Measurements from ENCODE around the gene PTK6. TPM values are rescaled to one million over a fixed set of nuclear protein-coding genes. Genes with fewer than 3 reads are reported as not detected.

The PTK6 gene
- total RNA-seq, 1 donor from 2014 or later = 0.10 TPM

GRCh38 chr20:63545814-63546213 lies 8.6 kb upstream of the PTK6 start:
- no peak for DNase-seq (ENCODE audit: low spot score)

DNA sequence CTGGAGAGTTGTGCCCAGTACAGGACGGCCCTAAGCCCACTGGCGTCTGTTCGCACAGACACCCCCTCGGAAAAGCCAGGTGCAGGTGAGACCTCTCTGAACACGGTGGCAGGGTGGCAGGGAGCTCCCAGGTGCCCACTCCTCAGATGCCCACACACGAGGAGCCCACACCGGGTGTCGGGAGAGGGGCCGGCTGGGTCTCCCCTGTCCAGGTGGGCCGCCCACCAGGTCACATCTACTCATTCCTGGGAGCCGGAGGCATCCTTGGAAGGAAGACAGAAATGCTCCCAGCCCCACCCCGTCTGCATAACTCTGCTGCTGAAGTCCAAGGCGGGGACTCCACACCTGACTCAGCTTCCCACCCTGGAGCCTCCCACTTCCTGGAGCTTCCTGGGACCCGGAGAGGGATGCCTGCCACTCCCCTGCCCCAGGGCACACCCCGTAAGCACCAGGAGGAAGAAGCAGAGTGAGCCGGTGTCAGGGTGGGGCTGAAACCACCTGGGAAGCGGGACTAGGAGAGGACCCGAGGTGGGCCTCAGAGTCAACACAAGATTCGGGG lies 7.9 kb upstream of the PTK6 start:
- no peak for DNase-seq (ENCODE audit: low spot score)

DNA sequence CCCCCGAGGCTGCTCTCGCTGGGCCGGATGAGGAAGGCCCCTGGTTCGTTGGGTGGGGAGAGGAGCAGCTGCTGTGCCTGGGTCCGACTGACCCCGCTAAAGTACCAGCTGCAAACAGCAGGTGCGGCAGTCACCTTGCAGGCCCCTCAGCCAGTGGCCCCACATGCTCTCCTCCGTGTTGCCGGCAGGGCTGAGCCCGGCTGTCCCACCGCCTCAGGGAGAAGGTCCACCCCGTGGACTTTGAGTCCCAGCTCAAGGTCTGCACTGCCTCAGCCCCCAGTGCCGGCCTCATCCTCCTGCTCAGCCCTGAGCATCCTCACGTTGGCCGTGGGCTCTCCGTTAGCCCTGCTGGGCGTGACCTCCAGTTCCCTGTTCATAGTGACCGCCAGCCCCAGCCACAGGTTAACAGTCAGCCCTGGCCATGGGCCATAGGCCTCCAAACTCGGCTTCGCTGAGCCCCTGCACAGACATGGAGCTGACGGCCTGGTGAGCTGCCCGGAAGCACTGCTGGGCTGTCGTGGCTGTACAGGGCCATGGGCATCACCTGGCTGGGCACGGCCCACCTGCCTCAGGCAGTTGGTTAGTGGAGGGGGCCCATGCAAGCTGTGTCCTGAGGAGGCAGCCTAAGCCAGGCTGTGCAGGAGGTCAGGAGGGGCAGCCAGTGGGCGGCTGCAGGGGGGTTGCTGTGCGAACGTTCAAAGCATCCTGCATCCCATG lies 7.2 kb upstream of the PTK6 start:
- DNase-seq (ENCODE audit: low spot score) = no peak

GRCh38 chr20:63543733-63544132 lies 6.6 kb upstream of the PTK6 start:
- DNase-seq (ENCODE audit: low spot score) = no peak

DNA sequence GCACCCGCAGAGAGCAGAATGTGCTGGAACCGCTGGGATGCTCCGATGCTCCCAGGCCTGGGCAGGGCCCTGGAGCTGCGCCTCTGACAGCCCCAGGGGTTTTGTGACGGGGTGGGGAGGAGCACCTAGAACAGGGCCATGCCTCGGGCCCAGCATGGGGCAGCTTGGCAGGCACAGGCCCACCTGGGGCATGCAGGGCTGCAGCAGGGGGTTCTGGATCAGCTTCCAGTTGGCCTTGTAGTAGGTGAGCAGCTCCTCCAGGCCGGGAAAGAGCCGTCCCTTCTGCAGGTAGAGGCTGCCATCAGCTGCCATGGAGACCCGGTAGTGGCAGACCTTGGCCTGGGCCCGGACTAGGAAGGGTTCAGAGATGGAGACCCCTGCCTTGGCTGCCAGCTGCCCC lies 6.0 kb upstream of the PTK6 start:
- DNase-seq (ENCODE audit: low spot score) = no peak

GRCh38 chr20:63542696-63543095 lies 5.5 kb upstream of the PTK6 start:
- DNase-seq (ENCODE audit: low spot score) = no peak

- DNase-seq (ENCODE audit: low spot score) = no peak
Measured at GRCh38 chr20:63542031-63542559, 4.9 kb upstream of the PTK6 start.

- no peak for DNase-seq (ENCODE audit: low spot score)
Measured at GRCh38 chr20:63541371-63541770, 4.2 kb upstream of the PTK6 start.

GRCh38 chr20:63540417-63541186 lies 3.4 kb upstream of the PTK6 start:
- DNase-seq (ENCODE audit: low spot score) = no peak

GRCh38 chr20:63539441-63540370 lies 2.5 kb upstream of the PTK6 start:
- DNase-seq (ENCODE audit: low spot score) = no peak

GRCh38 chr20:63539092-63539430 lies 1.9 kb upstream of the PTK6 start:
- no peak for DNase-seq (ENCODE audit: low spot score)

DNA sequence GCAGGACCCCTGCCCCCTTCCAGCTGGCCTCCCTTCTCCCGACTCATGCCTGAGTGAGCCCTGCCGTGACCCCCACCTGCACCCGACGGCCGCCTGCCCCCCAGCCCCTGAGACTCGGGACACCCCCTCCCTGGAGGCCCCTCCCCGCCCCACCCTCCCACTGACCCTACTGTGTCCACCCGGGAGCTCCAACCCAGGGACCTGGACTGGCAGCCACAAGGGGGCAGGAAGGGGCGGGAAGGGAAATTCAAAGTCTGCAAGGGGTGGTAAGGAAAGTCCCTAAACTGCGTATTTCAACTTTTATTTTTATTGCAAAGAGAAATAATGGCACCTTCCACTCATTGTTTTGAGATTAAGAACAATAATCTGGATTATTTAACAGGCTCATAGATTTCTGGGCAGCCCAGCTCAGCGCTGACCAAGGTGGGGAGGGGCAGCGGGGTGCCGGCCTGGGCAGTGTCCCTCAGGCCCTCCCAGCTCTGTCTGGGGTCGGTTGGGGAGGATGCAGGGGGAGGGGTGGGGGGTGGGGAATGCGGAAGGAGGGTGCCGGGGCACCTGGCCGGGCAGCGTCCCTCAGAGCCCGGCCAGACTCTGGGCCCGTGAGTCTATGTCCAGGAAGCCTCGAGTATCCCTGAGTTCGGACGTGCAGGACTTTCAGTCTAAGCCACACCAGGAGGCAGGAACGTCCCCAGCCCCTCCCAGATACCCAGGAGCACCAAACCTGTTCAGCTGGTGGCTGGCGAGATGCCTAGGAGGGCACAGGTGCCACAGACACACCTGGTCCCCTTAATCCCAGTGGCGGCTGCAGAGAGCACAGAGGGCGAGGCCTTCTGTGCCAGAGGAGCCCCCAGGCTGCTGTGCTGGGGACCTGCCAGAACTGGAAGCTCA lies 1.3 kb upstream of the PTK6 start:
- no peak for DNase-seq (ENCODE audit: low spot score)

DNA sequence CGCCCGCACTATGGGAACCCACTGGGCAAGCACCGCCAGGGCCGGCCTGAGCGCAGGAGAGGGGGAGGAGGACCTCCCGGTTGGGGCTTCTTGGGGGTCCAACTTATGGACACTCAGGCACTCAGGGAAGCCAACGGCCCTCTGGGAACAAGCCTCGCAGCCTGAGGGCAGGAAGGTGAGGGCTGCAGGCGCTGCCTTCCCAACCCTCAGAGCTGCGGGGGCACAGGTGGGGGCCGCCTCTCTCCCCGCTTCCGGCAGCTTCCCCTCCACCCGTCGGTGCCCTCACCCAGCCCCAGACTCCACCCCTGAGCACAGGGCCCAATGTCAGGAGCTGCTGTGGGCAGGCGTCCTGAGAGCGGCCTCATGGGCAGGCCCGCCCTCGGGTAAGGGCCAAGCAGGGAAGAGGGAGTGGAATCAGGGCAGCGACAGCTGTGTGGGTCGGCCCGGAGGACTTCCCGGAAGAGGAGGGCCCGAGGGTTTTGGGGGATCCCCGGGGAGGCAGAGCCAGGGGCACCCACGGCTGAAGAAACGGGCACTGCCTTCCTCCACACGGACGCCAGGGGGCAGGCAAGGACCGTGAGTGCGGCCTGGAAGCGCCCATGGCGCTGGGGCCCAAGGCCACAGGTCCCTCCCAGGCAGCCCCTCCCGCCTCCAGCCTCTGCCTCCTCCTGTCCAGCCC lies 488 bp upstream of the PTK6 start:
- DNase-seq (ENCODE audit: low spot score) = peak; percentile 96

DNA sequence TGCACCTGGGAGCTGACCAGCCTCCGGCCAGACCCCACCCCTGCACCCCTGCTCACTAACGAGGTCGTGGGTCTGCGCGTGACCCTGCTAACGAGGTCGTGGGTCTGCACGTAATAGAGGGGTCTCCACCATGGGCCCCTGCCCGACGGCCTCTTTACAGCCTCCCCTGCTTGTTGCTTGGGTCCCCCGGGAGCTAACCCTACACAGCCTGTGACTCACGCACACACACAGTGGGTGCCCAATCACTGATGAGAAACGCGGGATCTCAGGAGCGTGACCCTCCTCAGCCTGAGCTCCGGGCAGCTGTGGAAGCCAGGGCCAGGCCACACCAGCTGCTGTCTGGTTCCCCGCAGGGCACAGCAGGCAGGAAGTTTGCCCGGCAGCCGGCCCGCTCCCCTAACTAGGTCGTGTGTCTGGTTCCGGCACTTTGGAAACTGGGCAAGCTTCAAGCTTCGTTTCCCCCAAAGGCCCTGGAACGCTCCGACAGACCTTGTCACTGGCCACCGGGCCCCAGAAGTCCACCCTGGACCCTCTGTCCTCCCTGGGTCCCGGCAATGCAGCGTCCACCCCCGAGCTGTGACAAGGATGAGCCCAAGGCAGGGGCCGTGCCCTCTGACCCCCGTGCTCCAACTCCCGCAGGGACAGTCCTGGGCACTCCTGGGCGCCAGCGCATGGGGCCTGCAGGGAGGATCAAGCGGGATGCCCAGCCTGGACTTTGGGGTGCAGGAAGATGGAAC lies 767 bp downstream of the PTK6 start:
- no peak for DNase-seq (ENCODE audit: low spot score)

DNA sequence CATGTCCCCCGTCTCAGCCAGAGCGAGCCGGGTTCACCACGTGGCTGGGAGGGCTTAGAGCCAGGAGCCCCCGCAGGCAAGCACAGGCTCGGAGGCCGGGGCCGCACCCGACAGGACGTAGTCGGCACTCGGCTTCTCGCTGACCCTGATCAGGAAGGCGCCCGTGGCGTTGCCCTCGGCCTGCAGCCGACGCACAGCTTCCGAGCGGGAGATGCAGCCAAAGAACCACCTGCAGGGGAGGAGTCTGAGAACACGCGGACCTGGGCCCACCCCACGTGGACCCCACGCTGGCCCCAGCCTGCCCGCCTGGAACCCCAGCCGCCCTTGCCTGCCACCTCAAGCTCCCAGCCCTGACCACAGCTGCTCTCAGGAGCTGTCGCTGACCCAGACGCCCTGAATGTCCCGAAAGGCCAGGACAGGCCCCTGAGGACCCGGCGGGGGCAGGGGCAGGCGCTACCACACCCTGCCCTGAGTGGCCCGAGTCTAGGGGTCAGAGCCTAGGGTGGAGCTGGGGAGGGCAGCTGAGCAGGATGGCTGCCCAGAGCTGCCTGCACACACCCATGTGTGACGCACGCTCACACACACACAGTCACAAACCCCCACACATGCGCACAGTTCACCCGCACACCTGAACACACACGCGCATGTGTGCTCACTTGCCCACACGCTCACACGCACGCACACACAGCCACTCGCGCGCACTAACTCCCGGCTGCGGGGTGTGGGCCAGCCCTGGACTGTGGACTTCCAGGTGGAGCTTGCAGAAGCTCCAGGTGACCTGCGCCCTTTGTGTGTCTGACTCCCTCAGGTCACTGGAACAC lies 2.1 kb downstream of the PTK6 start:
- DNase-seq (ENCODE audit: low spot score) = no peak

DNA sequence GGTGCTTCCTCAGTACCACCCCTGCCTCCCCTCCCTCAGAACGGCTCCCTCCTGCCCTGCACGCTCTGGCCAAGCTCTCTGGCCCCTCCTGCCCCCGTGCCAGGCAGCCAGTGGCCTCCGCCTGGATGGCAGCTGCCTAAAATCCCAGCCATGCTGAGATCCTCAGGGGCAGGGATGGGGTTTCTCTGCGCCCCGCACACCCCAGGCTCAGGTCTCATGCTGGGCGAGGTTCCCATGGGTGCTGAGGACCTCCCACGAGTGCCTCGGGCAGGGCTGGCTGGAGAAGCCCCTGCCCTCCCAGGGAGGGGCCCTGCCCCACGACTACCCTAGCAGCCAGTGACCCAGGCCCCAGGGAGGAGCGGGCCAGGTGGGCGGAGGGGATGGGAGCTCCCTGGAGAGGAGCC lies 2.7 kb downstream of the PTK6 start:
- DNase-seq (ENCODE audit: low spot score) = no peak

GRCh38 chr20:63533871-63534393 lies 3.2 kb downstream of the PTK6 start:
- no peak for DNase-seq (ENCODE audit: low spot score)

DNA sequence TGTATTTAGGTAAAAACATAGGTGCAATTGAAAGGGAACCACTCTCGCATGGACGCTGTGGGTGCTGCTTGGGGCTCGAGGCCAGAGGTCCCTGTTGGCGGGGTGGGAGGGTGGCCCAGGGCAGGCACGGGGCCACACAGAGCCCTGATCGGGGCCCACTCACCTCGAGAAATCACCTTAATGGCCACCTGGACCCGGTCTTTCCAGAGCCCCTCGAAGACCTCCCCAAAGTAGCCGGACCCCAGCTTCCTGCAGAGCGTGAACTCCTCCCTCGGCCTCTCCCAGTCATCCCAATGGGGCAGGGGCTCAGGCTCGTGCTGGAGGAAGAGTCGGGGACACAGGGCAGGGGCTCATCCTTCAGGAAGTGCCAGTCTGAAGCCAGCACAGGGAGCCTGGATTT lies 3.8 kb downstream of the PTK6 start:
- DNase-seq (ENCODE audit: low spot score) = no peak

Data from mesenteric fat pad (tissue), 1 donor.